ENCODE results near the gene PLSCR1. TPM values are rescaled to one million over a fixed set of nuclear protein-coding genes. Genes with fewer than 3 reads are reported as not detected.

The PLSCR1 gene
- total and polyA plus RNA-seq, 2 of the 4 experiments (the other 2 are of a cell fraction) = 5.6 to 13.2 TPM

DNA sequence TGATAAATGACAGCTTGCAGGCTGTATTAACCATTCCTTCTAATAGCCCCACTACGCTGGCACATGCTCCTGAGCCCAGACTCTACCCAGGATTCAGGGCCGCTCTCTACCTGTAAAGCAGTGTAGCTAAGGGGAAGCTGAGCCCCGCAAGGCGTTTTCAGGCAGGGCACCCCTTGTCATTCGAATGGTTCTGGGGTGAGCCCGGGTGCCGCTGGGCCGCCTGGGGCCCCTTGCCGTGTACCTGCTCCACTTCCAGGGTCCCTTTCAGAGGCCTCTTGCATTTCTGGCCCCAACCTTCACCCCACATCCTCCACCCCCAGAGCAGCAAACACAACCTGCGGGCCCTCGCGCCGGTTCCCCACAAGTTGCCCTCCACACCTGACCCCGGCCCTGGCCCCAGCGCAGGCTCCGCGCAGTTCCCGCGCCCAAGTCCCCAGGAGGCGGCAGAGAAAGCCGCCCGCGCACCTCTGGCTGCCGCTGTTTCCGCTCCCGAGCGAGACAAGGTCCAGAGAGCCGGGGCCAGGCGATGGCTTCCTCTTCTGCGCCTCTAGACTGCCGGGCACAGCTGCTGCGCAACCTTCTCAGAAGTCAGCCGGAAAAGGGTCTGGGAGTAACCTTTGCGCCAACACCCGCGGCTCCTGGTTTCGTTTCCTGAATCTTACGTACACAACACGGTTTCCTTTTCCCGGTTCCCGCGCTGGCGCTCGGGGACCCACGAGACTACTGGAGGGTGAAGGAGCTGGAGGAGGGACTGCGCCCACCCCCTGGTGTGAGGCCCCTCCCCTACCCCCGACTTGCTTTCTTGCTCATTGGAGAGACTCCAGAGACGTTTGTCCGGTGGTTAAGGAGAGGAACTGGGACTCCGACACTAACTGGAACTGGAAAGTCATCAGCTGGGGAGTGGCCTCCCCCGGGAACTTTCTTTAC lies at the start of gene PLSCR1 (continued):
- TF ChIP-seq, protein P1, sequence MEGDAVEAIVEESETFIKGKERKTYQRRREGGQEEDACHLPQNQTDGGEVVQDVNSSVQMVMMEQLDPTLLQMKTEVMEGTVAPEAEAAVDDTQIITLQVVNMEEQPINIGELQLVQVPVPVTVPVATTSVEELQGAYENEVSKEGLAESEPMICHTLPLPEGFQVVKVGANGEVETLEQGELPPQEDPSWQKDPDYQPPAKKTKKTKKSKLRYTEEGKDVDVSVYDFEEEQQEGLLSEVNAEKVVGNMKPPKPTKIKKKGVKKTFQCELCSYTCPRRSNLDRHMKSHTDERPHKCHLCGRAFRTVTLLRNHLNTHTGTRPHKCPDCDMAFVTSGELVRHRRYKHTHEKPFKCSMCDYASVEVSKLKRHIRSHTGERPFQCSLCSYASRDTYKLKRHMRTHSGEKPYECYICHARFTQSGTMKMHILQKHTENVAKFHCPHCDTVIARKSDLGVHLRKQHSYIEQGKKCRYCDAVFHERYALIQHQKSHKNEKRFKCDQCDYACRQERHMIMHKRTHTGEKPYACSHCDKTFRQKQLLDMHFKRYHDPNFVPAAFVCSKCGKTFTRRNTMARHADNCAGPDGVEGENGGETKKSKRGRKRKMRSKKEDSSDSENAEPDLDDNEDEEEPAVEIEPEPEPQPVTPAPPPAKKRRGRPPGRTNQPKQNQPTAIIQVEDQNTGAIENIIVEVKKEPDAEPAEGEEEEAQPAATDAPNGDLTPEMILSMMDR (conservative IDR thresholded peaks at IDR 0.05; ENCODE audit: low read depth, low read length) = no peak
- no peak for TF ChIP-seq RAD21 (IDR thresholded peaks at IDR 0.05; ENCODE audit: low read length)

DNA sequence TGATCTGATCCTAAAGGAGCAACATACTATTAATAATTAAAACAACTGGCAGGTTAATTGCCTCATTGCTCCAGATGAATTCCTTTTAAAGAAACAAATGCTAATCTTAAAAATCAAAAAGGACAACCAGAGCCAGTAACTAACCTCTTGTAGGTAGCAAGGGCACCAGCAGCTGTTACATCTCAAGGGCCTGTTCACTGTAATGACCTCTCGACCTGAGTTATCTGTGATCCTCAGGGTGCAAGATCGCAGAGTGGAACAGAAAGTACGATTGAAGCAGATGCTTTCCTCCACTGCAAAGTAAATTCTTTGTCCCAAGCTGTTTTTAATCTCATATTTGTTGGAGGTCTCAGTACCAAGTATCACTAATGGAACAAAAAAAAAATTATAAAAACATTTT lies 49.4 kb upstream of the PLSCR1 start:
- no peak overlapping the region for H3K56ac ChIP-seq (ENCODE audit: extremely low read depth, insufficient read depth, low read length)
- no peaks in the 10 kb centered on the region for H3K4me1 ChIP-seq (ENCODE audit: control insufficient read depth, insufficient read depth, low read length)
- ChIA-PET POLR2A (ENCODE audit: unreplicated experiment) (no interaction called here), CTCF (no interaction called here)
- H2AK9ac ChIP-seq (replicated peaks; ENCODE audit: low read depth, low read length, poor library complexity) = no peak overlapping the region
- H2BK5ac ChIP-seq (ENCODE audit: low read depth, low read length, poor library complexity, severe bottlenecking) = no peak overlapping the region
- no peak for TF ChIP-seq FOS (IDR thresholded peaks at IDR 0.05; ENCODE audit: low read depth, low read length)
- no peak for TF ChIP-seq RAD21 (IDR thresholded peaks at IDR 0.05; ENCODE audit: low read length)
- TF ChIP-seq, protein P2, sequence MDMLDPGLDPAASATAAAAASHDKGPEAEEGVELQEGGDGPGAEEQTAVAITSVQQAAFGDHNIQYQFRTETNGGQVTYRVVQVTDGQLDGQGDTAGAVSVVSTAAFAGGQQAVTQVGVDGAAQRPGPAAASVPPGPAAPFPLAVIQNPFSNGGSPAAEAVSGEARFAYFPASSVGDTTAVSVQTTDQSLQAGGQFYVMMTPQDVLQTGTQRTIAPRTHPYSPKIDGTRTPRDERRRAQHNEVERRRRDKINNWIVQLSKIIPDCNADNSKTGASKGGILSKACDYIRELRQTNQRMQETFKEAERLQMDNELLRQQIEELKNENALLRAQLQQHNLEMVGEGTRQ (IDR thresholded peaks at IDR 0.05; ENCODE audit: low read depth, low read length) = no peak
- no peak for TF ChIP-seq SMC3 (IDR thresholded peaks at IDR 0.05; ENCODE audit: low read depth, low read length)
- no peak overlapping the region for H2AK5ac ChIP-seq (ENCODE audit: low read depth, low read length)
- H3K36me3 ChIP-seq (ENCODE audit: control insufficient read depth, insufficient read depth, low read length) = no peaks in the 10 kb centered on the region
- H4K8ac ChIP-seq (ENCODE audit: low read depth in 2 of 2, low read length in 2 of 2) = no peak overlapping the region
- H2BK120ac ChIP-seq (ENCODE audit: low read depth, low read length) = no peak overlapping the region
- H3K27me3 ChIP-seq (ENCODE audit: control insufficient read depth, insufficient read depth, low read length) = no peaks in the 10 kb centered on the region
- H3K14ac ChIP-seq (replicated peaks; ENCODE audit: low read depth, low read length) = no peak overlapping the region
- H2AFZ ChIP-seq (replicated peaks; ENCODE audit: low read length, poor library complexity) = no peak overlapping the region
- H2BK15ac ChIP-seq (ENCODE audit: low read depth, low read length) = no peak overlapping the region
- no peak overlapping the region for H3K4ac ChIP-seq (ENCODE audit: low read depth, low read length)
- H3K9me3 ChIP-seq (ENCODE audit: control insufficient read depth, insufficient read depth, low read length) = no peaks in the 10 kb centered on the region
- intact Hi-C loops (cut with micrococcal nuclease) (loop anchor here (10.0 kb wide), 1 partner anchor 809 kb away; no protein-coding TSS in a partner anchor), in situ Hi-C loops (cut with MboI; ENCODE audit: low sequenced_read_pairs) (no loop called here), dilution Hi-C loops (cut with HindIII; ENCODE audit: low sequenced_read_pairs, unreplicated experiment) (no loop called here)
- ATAC-seq (ENCODE audit: low read depth) (no peak), DNase-seq (no peak)
- no CpG with 5 or more reads among the region's 3 CpGs for WGBS, 2 experiments (ENCODE audit: extremely low coverage in 2 of 2, insufficient read length in 1 of 2)
- no TSS peak for BruUV-seq (replicated peaks)
- H4K20me1 ChIP-seq (ENCODE audit: insufficient read depth, low read length) = no peaks in the 10 kb centered on the region
- no peak overlapping the region for H3K27ac ChIP-seq (ENCODE audit: insufficient read depth, low read length)
- no peaks in the 10 kb centered on the region; the same call in 1 of the 2 replicates for H3K9me1 ChIP-seq (ENCODE audit: insufficient read depth, low read length)
- H3K23ac ChIP-seq (ENCODE audit: low read depth, low read length) = no peak overlapping the region
- H3K9ac ChIP-seq (ENCODE audit: low read depth, low read length) = no peak overlapping the region
- H4K91ac ChIP-seq (ENCODE audit: insufficient read depth, low read depth, low read length) = no peak overlapping the region
- no peak overlapping the region for H3K4me3 ChIP-seq (ENCODE audit: insufficient read depth, low read depth, low read length)
- H2BK20ac ChIP-seq (ENCODE audit: low read depth, low read length) = no peak overlapping the region
- no peak overlapping the region for H3K18ac ChIP-seq (ENCODE audit: low read depth, low read length)
- no peak overlapping the region for H3K4me2 ChIP-seq (ENCODE audit: low read depth, low read length)
- H3K79me1 ChIP-seq (ENCODE audit: low read depth in 1 of 2, low read length in 2 of 2) = no peaks in the 10 kb centered on the region
- no peak overlapping the region for H4K5ac ChIP-seq (ENCODE audit: low read depth, low read length)

All from IMR-90 (cell line).